ENCODE data around the gene TLX1.
A peak's percentile ranks its signal among the peaks of the same experiment; 100 is the strongest.
"Not testable (repeated sequence)": the region's sequence is repeated elsewhere in the genome, so short reads cannot be mapped to it uniquely, and the experiment has no call there.

Gene TLX1

GRCh38 chr10:101154506-101154905 lies 23.4 kb downstream of the TLX1 start:
- no CpG with 5 or more reads among the region's 5 CpGs for WGBS (ENCODE audit: extremely low coverage, insufficient coverage, insufficient read length)

GRCh38 chr10:101155896-101156295 lies 24.8 kb downstream of the TLX1 start:
- DNase-seq: peak in 1 of 2 donors; percentile 49

More at GRCh38 chr10:101154506-101154905, 23.4 kb downstream of the TLX1 start:
- H3K4me3 ChIP-seq (ENCODE audit: low read depth, low read length); H3K79me1 ChIP-seq (ENCODE audit: low read length); H3K4me2 ChIP-seq (ENCODE audit: low read length); H2BK12ac ChIP-seq (ENCODE audit: low read length); H3K36me3 ChIP-seq (ENCODE audit: control insufficient read depth in 1 of 2, insufficient read depth in 2 of 2, low read length in 2 of 2); H4K8ac ChIP-seq (ENCODE audit: low read depth, low read length); H3K9me3 ChIP-seq (ENCODE audit: insufficient read depth, low read depth, low read length); H3K23ac ChIP-seq (ENCODE audit: low read length); H2AFZ ChIP-seq (ENCODE audit: insufficient read depth, low read length, poor library complexity); H4K12ac ChIP-seq (ENCODE audit: low read depth, low read length); H2BK120ac ChIP-seq (ENCODE audit: insufficient read depth, low read length, poor library complexity); H3K9ac ChIP-seq (ENCODE audit: low read length); H3K4me1 ChIP-seq (ENCODE audit: control insufficient read depth in 1 of 2, insufficient read depth in 2 of 2, low read length in 2 of 2); H3K14ac ChIP-seq (ENCODE audit: low read length); H3K27ac ChIP-seq (ENCODE audit: low read depth, low read length); H3K79me2 ChIP-seq (ENCODE audit: control insufficient read depth, insufficient read depth, low read length, poor library complexity); H2AK5ac ChIP-seq (ENCODE audit: low read length); H2BK5ac ChIP-seq (ENCODE audit: low read depth, low read length, poor library complexity); H3K4ac ChIP-seq (ENCODE audit: low read depth, low read length); H4K91ac ChIP-seq (ENCODE audit: low read depth, low read length); H3K27me3 ChIP-seq (ENCODE audit: insufficient read depth, low read length); H3K18ac ChIP-seq (ENCODE audit: low read length): not testable (repeated sequence)
- DNase-seq: peak; percentile 52 to 79

GRCh38 chr10:101157756-101158458 lies 26.8 kb downstream of the TLX1 start:
- Histone ChIP-seq H4K91ac (ENCODE audit: low read depth, low read length) (no peak overlapping the region), H3K79me1 (ENCODE audit: low read length) (no peaks in the 10 kb centered on the region), H3K18ac (ENCODE audit: low read length) (no peak overlapping the region), H3K4ac (ENCODE audit: low read depth, low read length) (no peak overlapping the region), H3K4me1 (ENCODE audit: control insufficient read depth in 1 of 2, insufficient read depth in 2 of 2, low read length in 2 of 2) (peaks cover 6 to 8% of the 10 kb centered on the region in 2 experiments), H3K36me3 (ENCODE audit: control insufficient read depth in 1 of 2, insufficient read depth in 2 of 2, low read length in 2 of 2) (no peaks in the 10 kb centered on the region), H3K79me2 (ENCODE audit: control insufficient read depth, insufficient read depth, low read length, poor library complexity) (no peaks in the 10 kb centered on the region), H3K27ac (ENCODE audit: low read depth, low read length) (no peak overlapping the region), H2BK12ac (ENCODE audit: low read length) (no peak overlapping the region), H2BK120ac (ENCODE audit: insufficient read depth, low read length, poor library complexity) (peak overlapping the region; percentile 19), H3K14ac (ENCODE audit: low read length) (no peak overlapping the region), H3K27me3 (ENCODE audit: insufficient read depth, low read length) (no peaks in the 10 kb centered on the region), H4K8ac (ENCODE audit: low read depth, low read length) (no peak overlapping the region), H3K9ac (ENCODE audit: low read length) (no peak overlapping the region), H3K4me2 (ENCODE audit: low read length) (no peak overlapping the region), H3K23ac (ENCODE audit: low read length) (no peak overlapping the region), H2AK5ac (ENCODE audit: low read length) (no peak overlapping the region), H3K9me3 (ENCODE audit: insufficient read depth, low read depth, low read length) (peaks cover 3% of the 10 kb centered on the region), H4K12ac (ENCODE audit: low read depth, low read length) (no peak overlapping the region), H3K4me3 (ENCODE audit: low read depth, low read length) (no peak overlapping the region), H2AFZ (ENCODE audit: insufficient read depth, low read length, poor library complexity) (no peak overlapping the region), H2BK5ac (ENCODE audit: low read depth, low read length, poor library complexity) (no peak overlapping the region)
- no peak for DNase-seq
- no CpG with 5 or more reads among the region's 6 CpGs for WGBS (ENCODE audit: extremely low coverage, insufficient coverage, insufficient read length)

More at GRCh38 chr10:101155896-101156295, 24.8 kb downstream of the TLX1 start:
- Histone ChIP-seq H3K4me1 (ENCODE audit: control insufficient read depth in 1 of 2, insufficient read depth in 2 of 2, low read length in 2 of 2) (peaks cover 6 to 8% of the 10 kb centered on the region in 2 experiments), H2BK120ac (ENCODE audit: insufficient read depth, low read length, poor library complexity) (no peak overlapping the region), H3K36me3 (ENCODE audit: control insufficient read depth in 1 of 2, insufficient read depth in 2 of 2, low read length in 2 of 2) (no peaks in the 10 kb centered on the region), H3K9me3 (ENCODE audit: insufficient read depth, low read depth, low read length) (peaks cover 3% of the 10 kb centered on the region), H3K4me2 (ENCODE audit: low read length) (no peak overlapping the region), H3K4me3 (ENCODE audit: low read depth, low read length) (no peak overlapping the region), H3K23ac (ENCODE audit: low read length) (no peak overlapping the region), H2AFZ (ENCODE audit: insufficient read depth, low read length, poor library complexity) (no peak overlapping the region), H3K14ac (ENCODE audit: low read length) (no peak overlapping the region), H4K91ac (ENCODE audit: low read depth, low read length) (no peak overlapping the region), H2BK5ac (ENCODE audit: low read depth, low read length, poor library complexity) (no peak overlapping the region), H3K4ac (ENCODE audit: low read depth, low read length) (no peak overlapping the region), H3K79me2 (ENCODE audit: control insufficient read depth, insufficient read depth, low read length, poor library complexity) (no peaks in the 10 kb centered on the region), H3K79me1 (ENCODE audit: low read length) (no peaks in the 10 kb centered on the region), H4K12ac (ENCODE audit: low read depth, low read length) (no peak overlapping the region), H3K9ac (ENCODE audit: low read length) (no peak overlapping the region), H3K27ac (ENCODE audit: low read depth, low read length) (no peak overlapping the region), H2AK5ac (ENCODE audit: low read length) (no peak overlapping the region), H3K27me3 (ENCODE audit: insufficient read depth, low read length) (peaks cover 2% of the 10 kb centered on the region), H3K18ac (ENCODE audit: low read length) (no peak overlapping the region), H4K8ac (ENCODE audit: low read depth, low read length) (no peak overlapping the region), H2BK12ac (ENCODE audit: low read length) (no peak overlapping the region)
- WGBS (ENCODE audit: extremely low coverage, insufficient coverage, insufficient read length): no CpG with 5 or more reads among the region's 3 CpGs

GRCh38 chr10:101158459-101159058 lies 27.5 kb downstream of the TLX1 start:
- H3K27me3 ChIP-seq (ENCODE audit: insufficient read depth, low read length): no peaks in the 10 kb centered on the region
- H3K18ac ChIP-seq (ENCODE audit: low read length): no peak overlapping the region
- peak in 1 of 2 donors; percentile 68 for DNase-seq
- no peaks in the 10 kb centered on the region for H3K79me2 ChIP-seq (ENCODE audit: control insufficient read depth, insufficient read depth, low read length, poor library complexity)
- H4K8ac ChIP-seq (ENCODE audit: low read depth, low read length): no peak overlapping the region
- H3K4me2 ChIP-seq (ENCODE audit: low read length): no peak overlapping the region
- peaks cover 3% of the 10 kb centered on the region for H3K9me3 ChIP-seq (ENCODE audit: insufficient read depth, low read depth, low read length)
- H3K9ac ChIP-seq (ENCODE audit: low read length): no peak overlapping the region
- no peak overlapping the region for H3K23ac ChIP-seq (ENCODE audit: low read length)
- H2BK12ac ChIP-seq (ENCODE audit: low read length): no peak overlapping the region
- H3K4me1 ChIP-seq (ENCODE audit: control insufficient read depth in 1 of 2, insufficient read depth in 2 of 2, low read length in 2 of 2): peaks cover 6 to 8% of the 10 kb centered on the region in 2 experiments
- no peak overlapping the region for H2AFZ ChIP-seq (ENCODE audit: insufficient read depth, low read length, poor library complexity)
- no peak overlapping the region for H4K91ac ChIP-seq (ENCODE audit: low read depth, low read length)
- no peak overlapping the region for H2BK120ac ChIP-seq (ENCODE audit: insufficient read depth, low read length, poor library complexity)
- no peak overlapping the region for H2AK5ac ChIP-seq (ENCODE audit: low read length)
- H3K4me3 ChIP-seq (ENCODE audit: low read depth, low read length): no peak overlapping the region
- H3K27ac ChIP-seq (ENCODE audit: low read depth, low read length): no peak overlapping the region
- H2BK5ac ChIP-seq (ENCODE audit: low read depth, low read length, poor library complexity): no peak overlapping the region
- no peak overlapping the region for H3K4ac ChIP-seq (ENCODE audit: low read depth, low read length)
- no peaks in the 10 kb centered on the region for H3K79me1 ChIP-seq (ENCODE audit: low read length)
- no peaks in the 10 kb centered on the region for H3K36me3 ChIP-seq (ENCODE audit: control insufficient read depth in 1 of 2, insufficient read depth in 2 of 2, low read length in 2 of 2)
- no CpG with 5 or more reads among the region's 4 CpGs for WGBS (ENCODE audit: extremely low coverage, insufficient coverage, insufficient read length)
- no peak overlapping the region for H4K12ac ChIP-seq (ENCODE audit: low read depth, low read length)
- no peak overlapping the region for H3K14ac ChIP-seq (ENCODE audit: low read length)
